SK-N-SH (cell line): ENCODE measurements around the gene TBC1D20. TPM values are rescaled to one million over a fixed set of nuclear protein-coding genes. Genes with fewer than 3 reads are reported as not detected.
A peak's percentile ranks its signal among the peaks of the same experiment; 100 is the strongest.

Experiments
- CTCF ChIA-PET: fragments of 300-600, 350-600 bp; formaldehyde crosslinking; extraction: SDS; loops from one replicate; lab custom pipeline; 2021; lab: Yijun Ruan, JAX
- POLR2A ChIA-PET: fragments of 350-600 bp; sonication (Branson Sonifier 250); formaldehyde crosslinking; extraction: SDS; loops from one replicate; lab custom pipeline; 2020; ENCODE audit warnings: antibody characterized with exemption, inconsistent platforms; lab: Yijun Ruan, JAX
- DNase-seq: peaks from one replicate; pipeline ENCODE4 v3.0.0; 2012
- H2AFZ ChIP-seq: fragments of 200-600 bp; sonication (generic); 2 replicates; pipeline ENCODE4 v1.8.1; 2016; ENCODE audit warnings: antibody characterized with exemption, mild to moderate bottlenecking, low read depth
- H3F3A ChIP-seq: fragments of 200-600 bp; sonication (generic); replicated peaks from 2 replicates; pipeline ENCODE3; 2016; ENCODE audit warnings: antibody characterized with exemption, mild to moderate bottlenecking; ENCODE audit not compliant: insufficient read depth
- H3K27ac ChIP-seq, 2 experiments: fragments of 200-500 bp in 1 of 2; fragments of 200-600 bp in 1 of 2; sonication (Bioruptor generic) in 1 of 2; sonication (generic), shearing (Covaris generic) in 1 of 2; 2 replicates each; pipeline versions ENCODE4 v1.5.1 to v1.6.1; 2014 to 2016; ENCODE audit warnings: low read depth in 2 of 2, inconsistent platforms in 1 of 2, low read length in 1 of 2, mild to moderate bottlenecking in 1 of 2, mixed read lengths in 1 of 2
- H3K27me3 ChIP-seq: fragments of 200-600 bp; sonication (generic), shearing (Covaris generic); 2 replicates; pipeline ENCODE4 v1.6.1; 2016; ENCODE audit warnings: mixed run types; ENCODE audit not compliant: insufficient read depth
- H3K36me3 ChIP-seq, 2 experiments: fragments of 200-500 bp in 1 of 2; fragments of 200-600 bp in 1 of 2; sonication (Bioruptor generic) in 1 of 2; sonication (generic) in 1 of 2; replicated peaks in 1 of 2; 2 replicates each; pipeline versions ENCODE3 to v1.5.1; 2014 to 2016; ENCODE audit warnings: low read length in 1 of 2, mild to moderate bottlenecking in 1 of 2; ENCODE audit not compliant: insufficient read depth in 2 of 2, control insufficient read depth in 1 of 2
- H3K4me1 ChIP-seq, 2 experiments: fragments of 200-500 bp in 1 of 2; fragments of 200-600 bp in 1 of 2; sonication (Bioruptor generic) in 1 of 2; sonication (generic), shearing (Covaris generic) in 1 of 2; 2 replicates each; pipeline versions ENCODE4 v1.5.1 to v1.6.1; 2014 to 2016; ENCODE audit warnings: low read depth in 1 of 2, low read length in 1 of 2, mixed run types in 1 of 2; ENCODE audit not compliant: insufficient read depth in 2 of 2, control insufficient read depth in 1 of 2
- H3K4me2 ChIP-seq: fragments of 200-600 bp; sonication (generic), shearing (Covaris generic); 2 replicates; pipeline ENCODE4 v1.6.1; 2017; ENCODE audit warnings: mixed run types
- H3K4me3 ChIP-seq, 2 experiments: fragments of 200-500 bp in 1 of 2; fragments of 200-600 bp in 1 of 2; sonication (Bioruptor generic) in 1 of 2; sonication (generic), shearing (Covaris generic) in 1 of 2; 2 replicates each; pipeline versions ENCODE4 v1.5.1 to v1.8.1; 2014 to 2016; ENCODE audit warnings: low read depth in 2 of 2, inconsistent platforms in 1 of 2, low read length in 1 of 2, mild to moderate bottlenecking in 1 of 2, mixed read lengths in 1 of 2, moderate library complexity in 1 of 2
- H3K79me2 ChIP-seq: fragments of 200-600 bp; sonication (generic); 2 replicates; pipeline ENCODE4 v1.8.1; 2017; ENCODE audit warnings: mild to moderate bottlenecking; ENCODE audit not compliant: insufficient read depth
- H3K9ac ChIP-seq: fragments of 200-600 bp; sonication (generic); 2 replicates; pipeline ENCODE4 v1.6.1; 2017; ENCODE audit warnings: mixed run types
- H3K9me2 ChIP-seq: fragments of 200-600 bp; sonication (generic); 2 replicates; pipeline ENCODE4 v1.6.1; 2017; ENCODE audit warnings: mixed run types
- H3K9me3 ChIP-seq: fragments of 200-600 bp; sonication (generic); 2 replicates; pipeline ENCODE4 v1.6.1; 2017; ENCODE audit warnings: mixed run types, mild to moderate bottlenecking, moderate library complexity
- H4K20me1 ChIP-seq: fragments of 200-600 bp; sonication (generic); 2 replicates; pipeline ENCODE4 v1.6.1; 2017; ENCODE audit warnings: mild to moderate bottlenecking, mixed run types; ENCODE audit not compliant: insufficient read depth
- EZH2phosphoT487 ChIP-seq: fragments of 200-600 bp; sonication (generic); IDR thresholded peaks from 2 replicates; pipeline ENCODE4 v1.6.1; 2017; ENCODE audit warnings: low read depth, mixed run types, mild to moderate bottlenecking, antibody characterized with exemption, moderate library complexity, borderline replicate concordance
- FOSL2 ChIP-seq: IDR thresholded peaks from 2 replicates; pipeline ENCODE4 v1.4.0; 2012; ENCODE audit warnings: low read depth, mild to moderate bottlenecking, moderate library complexity, borderline replicate concordance
- FOXJ3 ChIP-seq: sonication (generic); formaldehyde crosslinking; IDR thresholded peaks from 2 replicates; pipeline ENCODE4 v1.5.1; 2020; ENCODE audit warnings: mild to moderate bottlenecking, missing genetic modification reagents
- FOXM1 ChIP-seq: IDR thresholded peaks from 2 replicates; pipeline ENCODE4 v1.4.0; 2012; ENCODE audit warnings: low read depth, mild to moderate bottlenecking
- GATA2 ChIP-seq: sonication (generic); formaldehyde crosslinking; IDR thresholded peaks from 2 replicates; pipeline ENCODE4 v1.5.0; 2020; ENCODE audit warnings: mild to moderate bottlenecking, missing genetic modification reagents
- JUND ChIP-seq: IDR thresholded peaks from 2 replicates; pipeline ENCODE4 v1.4.0; 2012
- MAX ChIP-seq: IDR thresholded peaks from 2 replicates; pipeline ENCODE4 v1.4.0; 2012; ENCODE audit warnings: low read depth
- MEF2A ChIP-seq: IDR thresholded peaks from 2 replicates; pipeline ENCODE4 v1.4.0; 2012; ENCODE audit warnings: low read depth, borderline replicate concordance
- MXI1 ChIP-seq: IDR thresholded peaks from 2 replicates; pipeline ENCODE4 v1.6.1; 2012; ENCODE audit warnings: mild to moderate bottlenecking, low read depth, low read length, improper control_type of control experiment
- PBX3 ChIP-seq: IDR thresholded peaks from 2 replicates; pipeline ENCODE4; 2012
- RAD21 ChIP-seq: IDR thresholded peaks from 2 replicates; pipeline ENCODE4 v1.6.1; 2012; ENCODE audit warnings: mild to moderate bottlenecking, low read length
- REST ChIP-seq: IDR thresholded peaks from 2 replicates; pipeline ENCODE4 v1.6.1; 2012; ENCODE audit warnings: mild to moderate bottlenecking, low read depth, low read length, moderate library complexity
- TCF12 ChIP-seq: IDR thresholded peaks from 2 replicates; pipeline ENCODE4 v1.4.0; 2012
- TEAD4 ChIP-seq: IDR thresholded peaks from 2 replicates; pipeline ENCODE4 v1.4.0; 2012; ENCODE audit warnings: mild to moderate bottlenecking, borderline replicate concordance; ENCODE audit not compliant: insufficient read depth
- WGBS: methylation state at CpG from one replicate; pipeline ENCODE4 v1.1.6; 2017; ENCODE audit warnings: low lambda C conversion rate; 5-methylcytosine and 5-hydroxymethylcytosine counted together
- polyA plus RNA-seq, 3 experiments: library from polyadenylated mRNA; depleted of rRNA; stranded (reverse); fragments of >200 nt; gene quantifications; 2 replicates each; pipeline ENCODE4 v1.2.3, GENCODE V29; 2012

The TBC1D20 gene
- polyA plus RNA-seq, 1 of the 3 experiments (the other 2 are of a cell fraction) = 27.7 TPM

GRCh38 chr20:420166-420620 lies 42.1 kb downstream of the TBC1D20 start:
- no peak overlapping the region for H3K4me3 ChIP-seq
- H3K9ac ChIP-seq = no peak overlapping the region
- ChIA-PET CTCF (interaction anchor here (3.9 kb wide), 1 partner anchor 11 kb away, joined by 15 read pairs; no protein-coding TSS in a partner anchor), POLR2A (interaction anchor here (0.7 kb wide), 1 partner anchor 13 kb away, joined by 3 read pairs; no protein-coding TSS in a partner anchor)
- H3K36me3 ChIP-seq = peaks cover 26 to 46% of the 10 kb centered on the region in 2 experiments
- H3K27me3 ChIP-seq = no peaks in the 10 kb centered on the region
- peaks cover 4% of the 10 kb centered on the region for H3F3A ChIP-seq
- no peaks in the 10 kb centered on the region for H3K9me2 ChIP-seq
- no peaks in the 10 kb centered on the region for H4K20me1 ChIP-seq
- no peak overlapping the region for H3K4me2 ChIP-seq
- no peaks in the 10 kb centered on the region for H3K9me3 ChIP-seq
- 97% methylated on average over 20 of the region's 20 CpGs for WGBS
- peaks cover 5% of the 10 kb centered on the region; the same call in 1 of the 2 replicates for H3K79me2 ChIP-seq
- H3K4me1 ChIP-seq = no peaks in the 10 kb centered on the region
- TF ChIP-seq REST (no peak), MEF2A (no peak)
- no peak overlapping the region for H2AFZ ChIP-seq
- peak; percentile 37 for DNase-seq
- no peak overlapping the region for H3K27ac ChIP-seq

GRCh38 chr20:419556-420165 lies 42.7 kb downstream of the TBC1D20 start:
- H3K4me3 ChIP-seq = no peak overlapping the region
- no peak overlapping the region for H3K9ac ChIP-seq
- peaks cover 25 to 46% of the 10 kb centered on the region in 2 experiments for H3K36me3 ChIP-seq
- H4K20me1 ChIP-seq = no peaks in the 10 kb centered on the region
- no peaks in the 10 kb centered on the region for H3K4me1 ChIP-seq
- H3K9me2 ChIP-seq = no peaks in the 10 kb centered on the region
- H3K27me3 ChIP-seq = no peaks in the 10 kb centered on the region
- no peak for TF ChIP-seq TCF12
- TF ChIP-seq MAX = no peak
- no peak for TF ChIP-seq JUND
- no peak for TF ChIP-seq PBX3
- no peak for TF ChIP-seq EZH2phosphoT487
- no peak for TF ChIP-seq FOSL2
- TF ChIP-seq FOXM1 = no peak
- TF ChIP-seq GATA2 = no peak
- TF ChIP-seq MXI1 = no peak
- TF ChIP-seq FOXJ3 = no peak
- no peak for TF ChIP-seq REST
- TF ChIP-seq RAD21 = no peak
- no peak for TF ChIP-seq TEAD4
- H2AFZ ChIP-seq = no peak overlapping the region
- POLR2A ChIA-PET = no interaction called here
- CTCF ChIA-PET = interaction anchor here (3.9 kb wide), 1 partner anchor 11 kb away, joined by 15 read pairs; no protein-coding TSS in a partner anchor
- H3F3A ChIP-seq = peaks cover 4% of the 10 kb centered on the region
- H3K27ac ChIP-seq = no peak overlapping the region
- peaks cover 11% of the 10 kb centered on the region; the same call in 1 of the 2 replicates for H3K79me2 ChIP-seq
- no peak for DNase-seq
- WGBS = 92% methylated on average over 26 of the region's 32 CpGs
- H3K4me2 ChIP-seq = no peak overlapping the region
- H3K9me3 ChIP-seq = no peaks in the 10 kb centered on the region
